Measurements from ENCODE around the gene RBP5. TPM values are rescaled to one million over a fixed set of nuclear protein-coding genes. Genes with fewer than 3 reads are reported as not detected.
A peak's percentile ranks its signal among the peaks of the same experiment; 100 is the strongest.

Gene RBP5
- total and polyA plus RNA-seq, 12 donors: 2.0 to 17.8 (median 9.1) TPM

DNA sequence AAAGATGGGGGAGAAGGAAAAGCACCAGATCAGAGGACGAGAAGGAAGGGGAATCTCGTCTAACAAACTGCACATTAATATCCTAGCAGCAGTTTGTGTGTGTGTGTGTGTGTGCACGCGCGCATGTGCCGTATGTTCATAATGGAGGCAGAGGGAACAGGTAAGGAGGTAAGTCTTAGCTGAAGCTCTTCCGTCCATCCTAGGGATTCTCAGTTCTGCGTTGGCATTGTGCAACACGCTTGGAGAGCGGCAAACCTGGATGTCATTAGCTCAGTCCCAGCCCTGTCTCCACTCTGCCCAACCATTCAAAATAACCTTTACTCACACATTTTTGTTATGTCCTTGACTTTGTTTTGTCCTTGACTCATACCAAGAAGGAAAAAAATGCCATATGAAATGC, 34.8 kb downstream of the RBP5 start:
- peaks cover 0 to 20% of the 10 kb centered on the region in 2 donors for H3K36me3 ChIP-seq (replicated peaks in 1 of 2)
- H3K4me3 ChIP-seq: no peak overlapping the region
- intact Hi-C loops (cut with DNase I): no loop called here
- H3K9me3 ChIP-seq (replicated peaks in 1 of 3): no peaks in the 10 kb centered on the region
- H3K27me3 ChIP-seq: no peaks in the 10 kb centered on the region
- TF ChIP-seq, protein P1, sequence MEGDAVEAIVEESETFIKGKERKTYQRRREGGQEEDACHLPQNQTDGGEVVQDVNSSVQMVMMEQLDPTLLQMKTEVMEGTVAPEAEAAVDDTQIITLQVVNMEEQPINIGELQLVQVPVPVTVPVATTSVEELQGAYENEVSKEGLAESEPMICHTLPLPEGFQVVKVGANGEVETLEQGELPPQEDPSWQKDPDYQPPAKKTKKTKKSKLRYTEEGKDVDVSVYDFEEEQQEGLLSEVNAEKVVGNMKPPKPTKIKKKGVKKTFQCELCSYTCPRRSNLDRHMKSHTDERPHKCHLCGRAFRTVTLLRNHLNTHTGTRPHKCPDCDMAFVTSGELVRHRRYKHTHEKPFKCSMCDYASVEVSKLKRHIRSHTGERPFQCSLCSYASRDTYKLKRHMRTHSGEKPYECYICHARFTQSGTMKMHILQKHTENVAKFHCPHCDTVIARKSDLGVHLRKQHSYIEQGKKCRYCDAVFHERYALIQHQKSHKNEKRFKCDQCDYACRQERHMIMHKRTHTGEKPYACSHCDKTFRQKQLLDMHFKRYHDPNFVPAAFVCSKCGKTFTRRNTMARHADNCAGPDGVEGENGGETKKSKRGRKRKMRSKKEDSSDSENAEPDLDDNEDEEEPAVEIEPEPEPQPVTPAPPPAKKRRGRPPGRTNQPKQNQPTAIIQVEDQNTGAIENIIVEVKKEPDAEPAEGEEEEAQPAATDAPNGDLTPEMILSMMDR (IDR thresholded peaks at IDR 0.05): no peak
- no peak for TF ChIP-seq POLR2A (IDR thresholded peaks at IDR 0.05)
- H3K27ac ChIP-seq: peak overlapping the region in 2 of 5 donors; percentile 59 to 82
- H3K4me1 ChIP-seq (replicated peaks in 1 of 2): peaks cover 10 to 34% of the 10 kb centered on the region in 2 donors
- WGBS, 4 donors: 49 to 60% (median 53%) methylated on average over 10 of the region's 10 CpGs
- peak in 6 of 7 donors; percentile 57 to 75 (median 67) for DNase-seq

DNA sequence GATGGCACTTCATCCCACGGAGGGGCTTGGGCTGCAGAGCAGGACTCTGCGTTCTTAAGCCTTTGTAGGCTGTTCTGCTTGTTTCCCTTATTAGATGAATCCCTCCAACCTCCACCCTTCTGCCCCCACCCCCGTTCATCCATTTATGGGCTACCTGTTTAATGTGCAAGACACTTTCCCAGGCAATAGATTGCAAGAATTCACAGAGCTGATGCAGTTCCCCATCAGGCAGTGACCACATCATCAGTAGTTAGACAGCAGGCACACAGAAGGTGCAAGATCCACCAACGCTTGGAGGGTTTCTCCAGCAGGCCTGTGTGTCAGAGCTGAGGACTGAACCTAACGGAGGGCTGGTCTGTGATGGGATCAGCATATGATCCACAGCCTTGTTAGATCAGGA, 35.2 kb downstream of the RBP5 start:
- Histone ChIP-seq H3K27ac (peak overlapping the region in 2 of 5 donors; percentile 59 to 82), H3K36me3 (replicated peaks in 1 of 2) (peaks cover 0 to 21% of the 10 kb centered on the region in 2 donors), H3K27me3 (no peaks in the 10 kb centered on the region), H3K9me3 (replicated peaks in 1 of 3) (no peaks in the 10 kb centered on the region), H3K4me3 (no peak overlapping the region), H3K4me1 (replicated peaks in 1 of 2) (peaks cover 10 to 34% of the 10 kb centered on the region in 2 donors)
- intact Hi-C loops (cut with DNase I): no loop called here
- DNase-seq: peak in 2 of 7 donors; percentile 39 to 56
- WGBS, 4 donors: 56 to 76% (median 70%) methylated on average over 5 of the region's 5 CpGs
- TF ChIP-seq, protein P1 (IDR thresholded peaks at IDR 0.05): no peak
- TF ChIP-seq POLR2A (IDR thresholded peaks at IDR 0.05): no peak

DNA sequence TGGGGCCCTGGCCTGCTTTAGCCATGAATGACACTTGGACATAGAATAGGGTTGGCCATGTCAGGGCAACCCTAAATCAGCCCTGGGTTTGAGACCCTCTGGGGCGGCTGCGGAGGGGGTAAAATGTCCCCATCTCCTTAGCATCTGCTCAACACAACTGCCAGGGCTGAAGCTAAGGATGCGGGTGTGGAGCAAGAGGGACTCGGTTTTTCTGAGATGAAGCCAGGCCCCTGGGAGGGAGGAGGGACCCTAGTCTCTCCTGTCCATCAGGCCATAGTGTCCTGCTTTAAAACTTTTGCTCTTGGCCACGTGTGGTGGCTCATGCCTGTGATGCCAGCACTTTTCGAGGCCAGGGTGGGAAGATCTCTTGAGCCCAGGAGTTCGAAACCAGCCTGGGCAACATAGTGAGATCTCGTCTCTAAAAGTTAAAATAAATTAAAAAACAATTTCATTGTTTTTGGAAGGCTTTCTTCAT, 35.7 kb downstream of the RBP5 start:
- WGBS, 4 donors: 72 to 77% (median 77%) methylated on average over 7 to 8 of the region's 8 CpGs
- Histone ChIP-seq H3K27ac (peak overlapping the region in 3 of 5 donors; percentile 48 to 82 (median 65)), H3K9me3 (replicated peaks in 1 of 3) (no peaks in the 10 kb centered on the region), H3K4me3 (no peak overlapping the region), H3K27me3 (no peaks in the 10 kb centered on the region), H3K4me1 (replicated peaks in 1 of 2) (peaks cover 10 to 34% of the 10 kb centered on the region in 2 donors), H3K36me3 (replicated peaks in 1 of 2) (peaks cover 0 to 21% of the 10 kb centered on the region in 2 donors)
- no peak for TF ChIP-seq POLR2A (IDR thresholded peaks at IDR 0.05)
- TF ChIP-seq, protein P1 (IDR thresholded peaks at IDR 0.05): no peak
- peak in 2 of 7 donors; percentile 48 to 55 for DNase-seq
- intact Hi-C loops (cut with DNase I): no loop called here

DNA sequence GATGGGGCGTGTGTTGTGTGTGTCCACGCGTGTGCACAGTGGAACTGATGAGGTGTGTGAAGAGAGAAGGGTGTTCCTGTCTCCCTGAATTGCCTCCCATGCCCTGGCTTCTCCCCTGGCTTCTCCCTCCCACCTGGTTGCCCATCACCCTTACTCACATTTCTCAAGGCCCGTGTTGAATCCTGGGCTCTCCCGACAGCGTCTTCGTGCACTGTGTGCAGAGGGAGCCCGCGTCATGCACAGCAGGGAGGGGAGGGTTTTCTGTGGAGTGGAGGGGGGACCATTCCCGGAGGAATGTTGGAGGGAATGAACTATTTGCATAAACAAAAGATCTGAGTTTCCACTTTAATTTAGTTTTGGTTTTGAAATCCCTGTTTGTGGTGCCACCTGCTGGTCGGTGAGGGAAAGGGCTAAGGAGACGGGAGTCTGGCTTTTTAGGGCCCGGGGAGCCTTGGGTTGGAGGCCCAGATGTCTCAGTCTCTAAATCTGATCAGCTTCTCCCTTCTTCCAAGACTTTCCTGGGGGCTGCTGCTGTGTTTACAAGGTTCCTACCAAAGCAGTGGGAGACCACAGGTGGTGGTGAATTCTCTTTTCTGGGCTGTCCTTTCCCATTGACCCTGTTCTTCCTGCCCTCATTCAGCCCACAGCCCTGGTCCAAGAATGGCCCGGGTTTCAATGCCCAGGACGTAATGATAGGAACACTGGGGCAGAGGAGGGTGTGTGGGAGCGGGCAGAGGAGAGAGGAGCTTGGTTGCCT, 36.3 kb downstream of the RBP5 start, which contains the start of gene C1R:
TSS of gene C1R (minus strand) at position 217 of the 757 bp plus-strand sequence. CDS start at position 160, 57 bp downstream.
- peak; percentile 66 to 92 (median 86) for DNase-seq
- H3K4me3 ChIP-seq: peak within 1 kb of the TSS in 3 of 4 donors; percentile 15 to 58 (median 18)
- H3K36me3 ChIP-seq (replicated peaks in 1 of 2): peaks cover 0 to 22% of the 10 kb centered on the region in 2 donors
- no peaks in the 10 kb centered on the region for H3K27me3 ChIP-seq
- intact Hi-C loops (cut with DNase I): no loop called here
- peaks cover 10 to 34% of the 10 kb centered on the region in 2 donors for H3K4me1 ChIP-seq (replicated peaks in 1 of 2)
- 9 to 14% (median 11%) methylated on average over 13 to 16 of the region's 16 CpGs for WGBS, 4 donors
- H3K9me3 ChIP-seq (replicated peaks in 1 of 3): no peaks in the 10 kb centered on the region
- peak; percentile 25 to 37 for TF ChIP-seq POLR2A (IDR thresholded peaks at IDR 0.05)
- TF ChIP-seq, protein P1 (IDR thresholded peaks at IDR 0.05): peak; percentile 81 to 93 (median 86)
- peak within 1 kb of the TSS in 4 of 5 donors; percentile 36 to 94 (median 66) for H3K27ac ChIP-seq

Data from adrenal gland (tissue), 12 donors.